ENCODE data around the gene ING4.

Gene ING4

DNA sequence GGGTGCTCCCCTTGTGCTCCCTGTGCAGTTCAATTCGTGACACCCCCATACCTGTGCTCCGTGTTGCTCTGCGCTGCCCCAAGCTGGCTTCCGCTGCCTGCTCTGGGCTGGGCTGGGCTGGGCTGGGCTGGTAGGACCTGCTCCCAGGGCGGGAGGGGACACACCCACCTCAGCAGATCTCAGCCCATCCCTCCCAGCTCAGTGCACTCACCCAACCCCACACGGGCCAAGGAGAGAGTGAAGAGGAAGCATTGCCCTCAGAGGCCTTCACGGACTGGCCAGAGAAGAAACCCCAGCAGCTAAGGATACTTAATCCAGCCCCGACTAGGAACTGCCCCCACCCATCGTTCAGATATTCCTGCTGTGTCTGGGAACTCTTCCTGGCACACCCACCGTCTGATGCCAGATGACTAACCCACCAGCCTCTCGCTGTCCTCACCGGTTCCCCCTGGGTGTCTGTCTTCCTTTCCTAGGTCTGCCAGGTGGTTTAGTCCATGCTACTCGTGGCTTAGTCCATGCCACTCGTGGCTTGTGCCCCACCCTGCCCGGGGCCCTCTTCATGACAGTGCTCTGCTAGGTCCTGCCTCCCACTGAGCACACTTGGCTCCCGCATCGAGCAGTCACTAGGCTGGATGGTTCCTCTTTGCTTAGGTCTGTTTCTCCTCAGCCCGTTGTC lies 26.9 kb downstream of the ING4 start, which contains the start of gene LPAR5:
Gene LPAR5 (minus strand): TSS at position 104 of the 676 bp plus-strand sequence. CDS start 14,711 bp downstream, outside the sequence.
- Histone ChIP-seq H2AFZ (peak within 1 kb of the TSS; percentile 39), H3K36me3 (ENCODE audit: control insufficient read depth, insufficient read depth, low read length) (no peaks in the 10 kb centered on the region), H3K9ac (no peak within 1 kb of the TSS), H3K4me2 (ENCODE audit: low read length) (no peak within 1 kb of the TSS), H3K4me1 (peaks cover 11% of the 10 kb centered on the region), H3K27ac (peak within 1 kb of the TSS; percentile 49), H3K79me2 (no peaks in the 10 kb centered on the region), H3K27me3 (ENCODE audit: control insufficient read depth, insufficient read depth, low read length) (no peaks in the 10 kb centered on the region), H3K9me3 (ENCODE audit: control insufficient read depth, low read length) (no peaks in the 10 kb centered on the region), H3K4me3 (ENCODE audit: low read depth, low read length) (no peak within 1 kb of the TSS)
- TF ChIP-seq, protein P1, sequence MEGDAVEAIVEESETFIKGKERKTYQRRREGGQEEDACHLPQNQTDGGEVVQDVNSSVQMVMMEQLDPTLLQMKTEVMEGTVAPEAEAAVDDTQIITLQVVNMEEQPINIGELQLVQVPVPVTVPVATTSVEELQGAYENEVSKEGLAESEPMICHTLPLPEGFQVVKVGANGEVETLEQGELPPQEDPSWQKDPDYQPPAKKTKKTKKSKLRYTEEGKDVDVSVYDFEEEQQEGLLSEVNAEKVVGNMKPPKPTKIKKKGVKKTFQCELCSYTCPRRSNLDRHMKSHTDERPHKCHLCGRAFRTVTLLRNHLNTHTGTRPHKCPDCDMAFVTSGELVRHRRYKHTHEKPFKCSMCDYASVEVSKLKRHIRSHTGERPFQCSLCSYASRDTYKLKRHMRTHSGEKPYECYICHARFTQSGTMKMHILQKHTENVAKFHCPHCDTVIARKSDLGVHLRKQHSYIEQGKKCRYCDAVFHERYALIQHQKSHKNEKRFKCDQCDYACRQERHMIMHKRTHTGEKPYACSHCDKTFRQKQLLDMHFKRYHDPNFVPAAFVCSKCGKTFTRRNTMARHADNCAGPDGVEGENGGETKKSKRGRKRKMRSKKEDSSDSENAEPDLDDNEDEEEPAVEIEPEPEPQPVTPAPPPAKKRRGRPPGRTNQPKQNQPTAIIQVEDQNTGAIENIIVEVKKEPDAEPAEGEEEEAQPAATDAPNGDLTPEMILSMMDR (IDR thresholded peaks at IDR 0.05): no peak

GRCh38 chr12:6635375-6635855 lies 27.5 kb downstream of the ING4 start:
- Histone ChIP-seq H3K4me1 (peaks cover 5% of the 10 kb centered on the region), H3K27ac (peak overlapping the region; percentile 49), H3K9ac (no peak overlapping the region)

GRCh38 chr12:6632026-6632983 lies 30.6 kb downstream of the ING4 start:
- no peaks in the 10 kb centered on the region for H3K79me2 ChIP-seq
- peaks cover 2% of the 10 kb centered on the region for H3K4me1 ChIP-seq
- H3K27me3 ChIP-seq (ENCODE audit: control insufficient read depth, insufficient read depth, low read length): no peaks in the 10 kb centered on the region
- no peak overlapping the region for H3K4me2 ChIP-seq (ENCODE audit: low read length)
- H3K36me3 ChIP-seq (ENCODE audit: control insufficient read depth, insufficient read depth, low read length): no peaks in the 10 kb centered on the region
- no peaks in the 10 kb centered on the region for H3K9me3 ChIP-seq (ENCODE audit: control insufficient read depth, low read length)
- no peak overlapping the region for H3K4me3 ChIP-seq (ENCODE audit: low read depth, low read length)
- no peak overlapping the region for H3K9ac ChIP-seq
- H2AFZ ChIP-seq: peak overlapping the region; percentile 69
- TF ChIP-seq, protein P1 (IDR thresholded peaks at IDR 0.05): no peak
- peak overlapping the region; percentile 39 for H3K27ac ChIP-seq

More at GRCh38 chr12:6635375-6635855, 27.5 kb downstream of the ING4 start:
- H3K4me3 ChIP-seq (ENCODE audit: low read depth, low read length): no peak overlapping the region
- H3K9me3 ChIP-seq (ENCODE audit: control insufficient read depth, low read length): no peaks in the 10 kb centered on the region
- no peaks in the 10 kb centered on the region for H3K27me3 ChIP-seq (ENCODE audit: control insufficient read depth, insufficient read depth, low read length)
- H2AFZ ChIP-seq: peak overlapping the region; percentile 39
- no peak overlapping the region for H3K4me2 ChIP-seq (ENCODE audit: low read length)
- no peaks in the 10 kb centered on the region for H3K36me3 ChIP-seq (ENCODE audit: control insufficient read depth, insufficient read depth, low read length)
- TF ChIP-seq, protein P1 (IDR thresholded peaks at IDR 0.05): no peak
- no peaks in the 10 kb centered on the region for H3K79me2 ChIP-seq

DNA sequence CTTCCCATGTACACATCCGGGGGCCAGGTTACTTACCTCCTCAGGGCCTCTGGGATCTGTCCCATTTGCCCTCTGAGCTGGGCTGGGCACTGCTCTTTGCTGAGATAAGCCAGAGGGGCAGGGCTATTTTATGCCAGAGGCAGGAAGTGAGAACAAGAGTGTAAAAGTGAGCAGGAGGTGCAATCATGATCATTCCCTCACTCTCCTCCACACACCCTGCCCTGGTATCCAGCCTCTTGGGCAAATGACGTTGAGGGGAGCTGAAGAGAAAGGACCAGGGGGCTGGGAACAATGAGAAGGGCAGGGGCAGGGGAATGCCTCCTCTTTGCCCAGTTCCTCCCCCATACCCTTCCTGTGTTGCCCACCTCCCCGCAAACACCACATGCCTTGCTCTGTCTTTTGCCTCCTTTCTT lies 31.4 kb downstream of the ING4 start:
- Histone ChIP-seq H3K4me1 (peaks cover 2% of the 10 kb centered on the region), H3K27ac (no peak overlapping the region), H3K9me3 (ENCODE audit: control insufficient read depth, low read length) (no peaks in the 10 kb centered on the region), H3K4me2 (ENCODE audit: low read length) (no peak overlapping the region), H3K4me3 (ENCODE audit: low read depth, low read length) (no peak overlapping the region), H3K36me3 (ENCODE audit: control insufficient read depth, insufficient read depth, low read length) (no peaks in the 10 kb centered on the region), H2AFZ (no peak overlapping the region), H3K27me3 (ENCODE audit: control insufficient read depth, insufficient read depth, low read length) (no peaks in the 10 kb centered on the region), H3K79me2 (no peaks in the 10 kb centered on the region), H3K9ac (no peak overlapping the region)
- TF ChIP-seq, protein P1 (IDR thresholded peaks at IDR 0.05): no peak

Data from parathyroid adenoma (tissue), 2 donors.